Sciatic nerve (tissue), 2 donors: ENCODE data around the gene NXNL2. TPM values are rescaled to one million over a fixed set of nuclear protein-coding genes. Genes with fewer than 3 reads are reported as not detected.
A peak's percentile ranks its signal among the peaks of the same experiment; 100 is the strongest.

Experiments
- ATAC-seq: fragments of 200-7000 bp; cut with Tn5 transposase; one replicate; pipeline ENCODE4 v1.9.1; 2020; ENCODE audit warnings: mild to moderate bottlenecking, moderate library complexity
- DNase-seq: peaks from one replicate; pipeline ENCODE4 v3.0.0-alpha.2; 2020; ENCODE audit warnings: low spot score
- intact Hi-C: fragments of 100-400 bp; cut with DNase I; formaldehyde crosslinking; loops from one replicate; pipeline ENCODE4 v1.14.2; 2022
- total RNA-seq: library from RNA; stranded (reverse); fragmentation: NEBNext Ultra II Directional; extraction: Animal tissue kit (Norgen Biotek cat#: 25700); gene quantifications from one replicate; pipeline ENCODE4 v1.2.1, GENCODE V29; 2021
- donor health status: DM: no; HTN: no; CAD: no.
- donor health status: DM: no; HTN: no; CAD: no.

NXNL2 gene
- total RNA-seq, 1 donor from 2014 or later = 1.3 TPM

GRCh38 chr9:88572684-88573083 is 37.7 kb downstream of the NXNL2 start:
- DNase-seq (no peak), ATAC-seq (no peak)
- intact Hi-C loops = loop anchor here (10.0 kb wide), 1 partner anchor 468 kb away; no protein-coding TSS in a partner anchor

GRCh38 chr9:88574953-88575352 is 40.0 kb downstream of the NXNL2 start:
- DNase-seq = no peak
- ATAC-seq = no peak
- intact Hi-C loops = loop anchor here (10.0 kb wide), 1 partner anchor 470 kb away; no protein-coding TSS in a partner anchor

GRCh38 chr9:88577256-88578120 is 42.5 kb downstream of the NXNL2 start:
- ATAC-seq (no peak), DNase-seq (no peak)
- intact Hi-C loops = loop anchor here (2.0 to 10.0 kb wide), 2 partner anchors 71 to 473 kb away; no protein-coding TSS in a partner anchor

GRCh38 chr9:88578121-88579049 is 43.4 kb downstream of the NXNL2 start:
- ATAC-seq (peak; percentile 93), DNase-seq (peak; percentile 94)
- intact Hi-C loops = loop anchor here (2.0 to 10.0 kb wide), 2 partner anchors 72 to 474 kb away; no protein-coding TSS in a partner anchor

DNA sequence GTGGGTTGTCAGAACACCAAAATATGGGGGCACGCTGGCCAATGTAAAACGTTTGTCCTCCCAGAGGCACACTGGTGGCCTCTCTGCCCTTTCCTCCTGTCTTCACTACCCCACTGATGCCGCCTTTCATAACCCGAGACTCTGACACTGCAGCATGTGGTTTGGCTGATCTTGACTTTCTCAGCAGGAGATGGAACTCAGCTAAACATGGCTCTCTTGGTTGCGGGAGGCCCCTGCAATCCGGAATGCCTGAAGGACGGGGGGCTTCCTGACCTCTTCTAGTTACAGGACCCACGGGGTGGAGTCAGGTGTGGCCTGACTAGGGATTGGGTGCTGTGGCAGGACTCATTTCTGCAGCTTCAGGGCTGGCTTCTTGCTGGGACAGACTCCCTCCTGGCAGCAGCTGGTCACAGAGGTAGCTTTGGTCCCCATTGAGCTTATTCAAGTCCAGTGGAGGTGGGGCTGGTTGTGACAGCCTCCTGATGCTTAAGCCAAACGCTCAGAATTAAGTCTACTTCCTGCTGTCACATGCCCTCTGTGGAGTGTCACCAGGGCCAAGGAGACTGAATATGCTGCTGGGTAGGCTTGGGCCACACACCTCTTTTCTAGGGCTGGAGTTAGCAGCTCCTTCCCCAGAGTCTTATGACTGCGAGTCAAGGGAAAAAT is 44.2 kb downstream of the NXNL2 start:
- no peak for ATAC-seq
- intact Hi-C loops = loop anchor here (2.0 to 10.0 kb wide), 2 partner anchors 72 to 474 kb away; no protein-coding TSS in a partner anchor

GRCh38 chr9:88580961-88581360 is 46.0 kb downstream of the NXNL2 start:
- intact Hi-C loops = no loop called here
- no peak for ATAC-seq
- no peak for DNase-seq

More for the DNA sequence above, 44.2 kb downstream of the NXNL2 start:
- DNase-seq = no peak

DNA sequence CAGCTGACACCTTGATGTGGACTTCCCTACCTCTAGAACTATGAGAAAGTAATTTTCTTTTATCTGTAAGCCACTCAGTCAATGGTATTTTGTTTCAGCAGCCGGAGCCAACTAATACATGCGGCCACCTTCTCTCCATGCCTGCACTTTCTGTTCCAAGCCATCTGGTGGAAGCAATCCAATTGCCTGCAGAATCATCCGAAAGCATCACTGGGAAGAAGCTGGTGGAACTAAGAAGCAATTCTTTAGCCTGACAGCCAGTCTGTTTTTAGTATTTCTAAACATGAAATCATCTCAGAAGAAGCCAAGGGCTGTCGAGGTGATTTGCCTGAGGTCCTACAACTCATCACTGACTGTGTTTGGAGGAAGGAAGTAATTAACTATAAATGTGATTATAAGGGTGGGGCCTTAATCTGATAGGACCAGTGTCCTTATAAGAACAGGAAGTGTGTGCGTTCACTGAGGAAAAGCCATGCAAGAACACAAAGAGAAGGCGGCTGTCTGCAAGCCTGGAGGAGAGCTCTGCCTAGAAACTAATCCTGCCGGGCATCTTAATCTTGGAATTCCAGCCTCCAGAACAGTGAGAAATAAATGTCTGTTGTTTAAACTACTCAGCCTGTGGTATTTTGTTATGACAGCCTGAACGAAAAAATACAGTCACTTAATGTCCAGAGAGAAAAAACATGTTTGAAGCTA is 49.1 kb downstream of the NXNL2 start:
- intact Hi-C loops = no loop called here
- ATAC-seq (no peak), DNase-seq (no peak)

DNA sequence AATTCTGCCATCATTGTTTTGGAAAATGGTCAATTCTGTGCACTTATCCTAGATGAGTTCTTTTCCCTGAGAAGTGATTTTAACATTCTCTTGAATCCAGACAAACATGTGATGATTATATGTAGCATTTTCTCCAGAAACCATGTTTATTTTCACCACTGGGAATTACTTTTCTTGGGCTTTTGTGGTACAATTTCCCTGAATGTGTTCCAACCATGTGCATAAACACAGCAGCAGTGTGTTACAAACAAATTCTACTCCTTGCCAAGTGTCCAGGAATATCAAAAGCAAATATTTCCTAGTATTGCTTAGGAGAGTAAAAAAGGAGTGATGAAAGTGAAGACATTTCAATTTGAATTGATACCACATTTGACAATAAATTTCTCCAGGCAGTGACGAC is 50.4 kb downstream of the NXNL2 start:
- DNase-seq (no peak), ATAC-seq (no peak)
- intact Hi-C loops = no loop called here

DNA sequence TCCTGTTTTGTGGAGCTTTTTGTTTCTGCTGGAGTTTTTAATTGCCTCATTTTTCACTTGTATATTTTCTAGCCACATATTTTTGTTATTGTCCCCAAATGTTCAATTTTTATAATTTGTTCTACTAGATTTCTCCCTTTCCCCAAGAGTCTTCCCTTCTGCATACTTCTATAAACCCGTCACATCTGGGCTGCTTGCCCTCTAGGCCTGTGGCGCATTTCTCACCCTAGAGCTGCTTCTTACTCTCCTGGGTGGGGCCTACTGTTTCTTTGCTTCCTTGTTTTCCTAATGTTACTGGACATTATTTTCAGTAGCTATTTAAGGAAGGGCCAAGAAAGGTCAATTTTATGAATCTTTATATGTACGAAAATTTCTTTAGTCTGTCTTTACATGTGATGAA is 51.5 kb downstream of the NXNL2 start:
- ATAC-seq (no peak), DNase-seq (no peak)
- intact Hi-C loops = no loop called here

GRCh38 chr9:88587182-88587581 is 52.2 kb downstream of the NXNL2 start:
- no peak for ATAC-seq
- intact Hi-C loops = no loop called here
- DNase-seq = no peak

DNA sequence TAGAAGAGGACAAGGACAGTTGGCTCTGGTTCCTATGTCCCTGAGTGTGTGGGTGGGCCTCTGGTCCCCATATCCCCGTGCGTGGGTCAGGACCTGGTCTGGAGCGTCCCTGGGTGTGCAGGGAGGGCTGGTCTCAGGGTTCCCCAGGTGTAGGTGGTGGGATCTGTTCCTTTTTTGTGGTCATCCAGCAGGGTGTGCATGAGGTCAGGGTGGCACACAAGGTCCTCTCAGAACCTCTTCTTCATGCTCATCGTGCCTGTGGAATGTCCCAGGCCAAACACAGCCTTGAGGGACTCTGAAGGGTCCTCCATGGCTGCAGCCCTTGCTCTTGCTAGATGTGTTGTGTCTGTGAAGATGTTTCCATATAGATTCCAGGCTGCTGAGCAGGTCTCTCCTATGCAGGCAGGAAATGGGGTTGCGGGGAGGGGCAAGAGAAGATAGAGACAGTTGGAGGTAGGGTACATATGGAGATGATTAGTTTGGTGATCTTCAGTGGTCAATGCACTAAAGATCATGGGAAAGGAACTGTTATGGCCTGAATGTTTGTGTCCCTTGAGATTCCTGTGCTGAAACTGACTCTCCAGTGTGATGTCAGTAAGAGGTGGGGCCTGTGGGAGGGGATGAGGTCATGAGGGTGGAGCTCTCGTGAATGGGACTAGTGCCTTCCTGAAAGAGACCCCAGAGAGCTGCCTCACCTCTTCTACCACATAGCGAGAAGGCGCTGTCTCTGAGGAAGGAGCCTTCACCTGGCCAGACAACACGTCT is 53.1 kb downstream of the NXNL2 start:
- ATAC-seq = no peak
- no peak for DNase-seq
- intact Hi-C loops = no loop called here

DNA sequence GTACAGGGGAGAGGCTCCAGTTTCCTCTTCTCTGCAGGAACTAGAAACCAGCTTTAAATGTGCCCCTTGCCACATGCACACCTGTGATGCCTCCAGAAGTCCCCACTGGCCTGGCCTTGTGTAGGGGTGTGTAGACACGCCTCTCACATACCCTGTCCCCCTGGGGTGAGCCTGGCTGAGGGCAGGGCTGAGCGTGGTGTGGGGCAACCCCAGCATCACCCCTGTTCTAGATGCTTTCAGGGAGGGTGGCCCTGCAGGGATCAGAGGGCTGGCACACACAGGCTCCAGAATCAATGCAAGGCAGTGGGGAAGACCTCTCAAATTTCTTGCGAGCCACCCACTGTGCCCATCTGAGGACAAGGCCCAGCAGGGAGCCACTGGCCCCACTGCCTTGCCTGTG is 54.7 kb downstream of the NXNL2 start:
- DNase-seq (no peak), ATAC-seq (no peak)
- intact Hi-C loops = loop anchor here (5.0 kb wide), 1 partner anchor 413 kb away; no protein-coding TSS in a partner anchor

DNA sequence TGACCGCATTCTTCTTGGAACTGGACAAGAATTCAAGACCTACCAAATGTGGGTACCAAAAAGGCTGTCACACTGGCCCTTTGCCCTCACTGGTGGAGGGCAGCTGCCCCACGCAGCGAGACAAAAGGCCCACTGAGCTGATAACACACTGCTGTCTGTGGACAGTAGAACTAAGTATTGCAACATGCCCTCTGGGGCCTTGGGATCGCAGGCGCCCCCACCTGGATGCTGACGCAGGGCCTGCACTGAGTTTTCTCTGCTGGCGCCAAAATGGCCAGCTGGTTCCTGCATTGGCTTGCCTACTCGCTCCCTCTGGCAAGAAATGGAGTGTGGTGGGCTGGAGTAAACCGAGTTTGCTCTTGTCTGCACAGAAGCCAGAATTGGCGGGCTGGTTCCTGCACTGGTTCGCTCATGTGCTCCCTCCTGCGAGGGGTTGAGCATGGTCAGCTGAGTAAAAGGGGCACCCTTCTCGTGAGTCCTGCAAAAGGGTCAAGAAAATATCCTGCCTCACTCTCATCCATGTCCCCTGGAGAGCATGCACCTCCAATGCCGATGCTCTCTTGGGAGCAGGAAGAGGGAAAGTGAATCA is 55.7 kb downstream of the NXNL2 start:
- no peak for ATAC-seq
- intact Hi-C loops = loop anchor here (5.0 kb wide), 1 partner anchor 412 kb away; no protein-coding TSS in a partner anchor
- no peak for DNase-seq

DNA sequence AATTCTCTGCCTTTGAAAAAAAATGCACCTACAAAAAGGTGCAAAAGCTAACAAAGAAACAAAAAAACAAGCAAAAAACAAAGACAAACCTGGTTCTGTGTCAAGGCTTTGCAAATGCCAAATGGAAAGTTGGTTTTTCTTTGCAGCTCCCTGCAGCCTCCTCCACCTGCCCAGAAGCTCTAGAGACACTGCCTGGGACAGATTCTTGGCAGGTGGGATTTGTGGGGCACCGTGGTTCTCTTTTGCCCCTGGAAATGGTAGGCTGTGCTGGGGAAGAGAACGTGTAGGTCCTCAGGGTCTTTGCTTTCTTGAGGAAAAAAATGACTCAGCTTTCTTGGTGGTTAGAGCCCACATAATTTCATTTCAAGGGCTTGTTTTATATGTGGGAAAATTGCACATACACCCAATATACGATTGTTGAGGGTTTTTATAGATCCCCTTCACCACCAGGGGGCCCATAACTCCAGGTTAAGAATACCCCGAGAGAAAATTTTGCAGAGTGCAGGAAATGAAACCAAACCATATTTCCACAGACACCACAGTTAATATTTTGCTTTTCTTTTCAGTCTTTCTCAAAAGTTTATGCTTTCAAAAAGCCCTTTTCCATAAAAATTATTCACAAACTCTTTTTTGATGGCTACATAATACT is 58.7 kb downstream of the NXNL2 start:
- DNase-seq = peak; percentile 79
- intact Hi-C loops = loop anchor here (5.0 kb wide), 1 partner anchor 409 kb away; no protein-coding TSS in a partner anchor
- ATAC-seq = peak; percentile 90
